ENCODE results near the gene CPXM2. TPM values are rescaled to one million over a fixed set of nuclear protein-coding genes. Genes with fewer than 3 reads are reported as not detected.

The CPXM2 gene
- total RNA-seq = 16.8 and 30.5 TPM in 2 replicates

GRCh38 chr10:123891144-123892071 is at the start of gene CPXM2:
TSS of gene CPXM2 (minus strand) at chr10:123891807. CDS start at chr10:123891659, 148 bp downstream.

Other genes starting within 250 kb of the CPXM2 start
- not detected in 2 replicates for gene GPR26, start 225.5 kb downstream of the CPXM2 start, total RNA-seq
- gene CHST15, start 201.8 kb upstream of the CPXM2 start, total RNA-seq = 34.5 and 35.5 TPM in 2 replicates

All from hair follicle dermal papilla cell (primary cell).